Stomach (tissue), 4 donors: ENCODE measurements around the gene NR1I2.

Experiments
- CTCF ChIP-seq, 7 experiments: fragments of 450-650 bp in 4 of 7; fragments of 200-600 bp in 3 of 7; sonication (generic) in 3 of 7; IDR thresholded peaks; one replicate each; pipeline ENCODE4 v1.5.1; 2016 to 2019; ENCODE audit warnings: antibody characterized with exemption in 7 of 7, control low read depth in 2 of 7, mild to moderate bottlenecking in 1 of 7
- POLR2A ChIP-seq, 4 donors: fragments of 450-650 bp; IDR thresholded peaks; one replicate each; pipeline ENCODE4 v1.6.1; 2016; ENCODE audit warnings: antibody characterized with exemption in 4 of 4, control low read depth in 2 of 4, mild to moderate bottlenecking in 1 of 4, moderate library complexity in 1 of 4

GRCh38 chr3:119794971-119795612, 13.2 kb downstream of the NR1I2 start:
- no peak for TF ChIP-seq CTCF (IDR thresholded peaks at IDR 0.05)
- TF ChIP-seq POLR2A (IDR thresholded peaks at IDR 0.05): no peak
